22Rv1 (cell line): Measurements from ENCODE around the gene OR10H1.

Source experiments
- ZFX ChIP-seq: fragments of 450-650 bp; IDR thresholded peaks from 2 replicates; pipeline ENCODE4 v1.6.1; 2017; ENCODE audit warnings: antibody characterized with exemption, borderline replicate concordance
- TF ChIP-seq, protein P1 (sequence below): fragments of 450-650 bp; IDR thresholded peaks from 2 replicates; pipeline ENCODE4 v1.5.1; 2017; ENCODE audit warnings: mild to moderate bottlenecking

DNA sequence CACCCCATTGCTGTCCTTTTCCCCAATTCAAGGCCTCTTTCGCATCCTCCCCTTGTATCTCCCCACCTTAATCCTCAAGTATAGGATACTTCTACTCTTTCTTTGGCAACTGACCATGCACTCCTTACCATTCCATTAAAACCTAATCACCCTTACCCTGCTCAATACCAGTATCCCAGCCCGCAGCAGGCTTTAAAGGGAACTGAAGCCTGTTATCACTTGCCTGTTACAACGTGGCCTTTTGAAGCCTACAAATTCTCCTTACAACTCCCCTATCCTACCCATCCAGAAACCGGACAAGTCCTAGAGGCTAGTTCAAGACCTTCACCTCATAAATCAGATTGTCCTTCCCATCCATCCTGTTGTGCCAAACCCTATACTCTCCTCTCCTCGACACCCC lies 16.2 kb upstream of the OR10H1 start:
- TF ChIP-seq, protein P1, sequence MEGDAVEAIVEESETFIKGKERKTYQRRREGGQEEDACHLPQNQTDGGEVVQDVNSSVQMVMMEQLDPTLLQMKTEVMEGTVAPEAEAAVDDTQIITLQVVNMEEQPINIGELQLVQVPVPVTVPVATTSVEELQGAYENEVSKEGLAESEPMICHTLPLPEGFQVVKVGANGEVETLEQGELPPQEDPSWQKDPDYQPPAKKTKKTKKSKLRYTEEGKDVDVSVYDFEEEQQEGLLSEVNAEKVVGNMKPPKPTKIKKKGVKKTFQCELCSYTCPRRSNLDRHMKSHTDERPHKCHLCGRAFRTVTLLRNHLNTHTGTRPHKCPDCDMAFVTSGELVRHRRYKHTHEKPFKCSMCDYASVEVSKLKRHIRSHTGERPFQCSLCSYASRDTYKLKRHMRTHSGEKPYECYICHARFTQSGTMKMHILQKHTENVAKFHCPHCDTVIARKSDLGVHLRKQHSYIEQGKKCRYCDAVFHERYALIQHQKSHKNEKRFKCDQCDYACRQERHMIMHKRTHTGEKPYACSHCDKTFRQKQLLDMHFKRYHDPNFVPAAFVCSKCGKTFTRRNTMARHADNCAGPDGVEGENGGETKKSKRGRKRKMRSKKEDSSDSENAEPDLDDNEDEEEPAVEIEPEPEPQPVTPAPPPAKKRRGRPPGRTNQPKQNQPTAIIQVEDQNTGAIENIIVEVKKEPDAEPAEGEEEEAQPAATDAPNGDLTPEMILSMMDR: no peak
- no peak for TF ChIP-seq ZFX
